ENCODE results near the gene SKI.
"Not testable (repeated sequence)": the region's sequence is repeated elsewhere in the genome, so short reads cannot be mapped to it uniquely, and the experiment has no call there.

SKI gene

DNA sequence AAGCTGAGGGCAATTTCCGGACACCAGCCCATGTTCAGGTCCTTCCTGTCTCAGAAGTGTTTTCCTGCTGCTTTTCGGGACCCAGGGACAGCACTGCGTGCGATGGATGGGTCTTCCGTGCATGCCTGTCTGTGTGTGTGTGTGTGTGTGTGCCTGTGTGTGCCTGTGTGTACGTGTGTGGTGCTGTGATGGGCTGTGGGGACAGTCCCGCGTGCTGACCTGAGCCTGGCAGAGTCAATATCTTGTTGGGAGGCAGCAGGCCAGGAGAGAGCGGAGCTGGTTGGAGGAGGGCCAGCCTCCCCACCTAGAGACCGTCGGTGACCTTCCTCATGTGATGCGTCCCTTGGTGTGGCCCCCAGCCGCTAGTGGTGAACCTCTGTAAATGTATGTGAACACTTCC lies 13.7 kb downstream of the SKI start:
- Histone ChIP-seq H3K9ac (ENCODE audit: low read length) (no peak overlapping the region), H3K4me3 (ENCODE audit: low read depth in 1 of 2, low read length in 2 of 2) (no peak overlapping the region), H3K9me3 (ENCODE audit: low read length) (no peaks in the 10 kb centered on the region), H3K36me3 (ENCODE audit: insufficient read depth, low read length) (peaks cover 9% of the 10 kb centered on the region), H3K27ac (ENCODE audit: low read depth, low read length) (no peak overlapping the region), H3K27me3 (ENCODE audit: control insufficient read depth in 1 of 2, insufficient read depth in 2 of 2, low read length in 2 of 2) (no peaks in the 10 kb centered on the region), H3K4me1 (ENCODE audit: insufficient read depth, low read length) (peaks cover 78% of the 10 kb centered on the region)

DNA sequence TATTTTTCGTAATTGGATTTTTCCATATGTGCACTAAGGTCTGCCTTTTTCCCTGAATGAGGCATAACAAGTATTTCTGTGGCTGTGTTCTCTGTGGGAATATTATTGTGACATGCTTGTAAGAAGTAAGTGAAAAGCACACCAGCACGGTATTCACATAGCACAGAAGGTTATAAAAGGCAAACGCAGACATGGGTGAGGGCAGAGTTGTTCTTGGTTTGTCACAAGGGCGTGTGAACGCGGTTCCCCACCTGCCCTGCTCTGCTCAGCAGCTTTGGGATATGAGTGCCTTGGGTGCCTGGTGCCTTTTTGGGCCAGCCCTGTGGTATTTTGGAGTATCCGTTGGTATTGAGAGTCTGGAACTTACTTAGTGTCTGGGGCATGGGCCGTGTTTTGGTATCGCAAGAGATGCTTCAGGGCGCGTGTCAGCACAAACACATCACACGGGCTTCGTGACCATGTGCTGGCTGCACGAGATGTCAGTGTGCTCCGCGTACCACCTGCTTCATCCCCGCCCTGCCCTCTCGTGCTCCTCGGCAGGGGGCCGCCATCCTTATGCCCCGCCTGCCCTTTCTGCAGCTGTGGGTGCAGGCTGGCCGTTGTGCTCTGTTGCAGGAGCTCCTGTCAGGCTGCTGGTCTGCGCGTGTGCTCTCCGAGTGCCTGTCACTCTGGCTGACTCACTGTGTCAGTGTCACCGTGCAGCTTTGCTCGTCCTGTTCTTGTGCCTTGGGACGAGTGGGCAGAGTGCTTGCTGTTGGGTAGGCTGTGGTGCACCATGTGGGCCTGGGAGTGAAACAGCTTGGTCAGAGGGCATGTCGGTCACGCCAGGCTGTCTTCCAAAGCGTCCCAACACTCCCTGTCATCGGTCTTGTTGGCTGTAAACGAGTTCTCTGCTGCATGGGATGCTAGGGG lies 15.0 kb downstream of the SKI start:
- Histone ChIP-seq H3K9ac (ENCODE audit: low read length) (no peak overlapping the region), H3K4me3 (ENCODE audit: low read depth in 1 of 2, low read length in 2 of 2) (no peak overlapping the region), H3K27ac (ENCODE audit: low read depth, low read length) (no peak overlapping the region), H3K27me3 (ENCODE audit: control insufficient read depth in 1 of 2, insufficient read depth in 2 of 2, low read length in 2 of 2) (no peaks in the 10 kb centered on the region), H3K9me3 (ENCODE audit: low read length) (no peaks in the 10 kb centered on the region), H3K4me1 (ENCODE audit: insufficient read depth, low read length) (peaks cover 78% of the 10 kb centered on the region), H3K36me3 (ENCODE audit: insufficient read depth, low read length) (peaks cover 9% of the 10 kb centered on the region)

DNA sequence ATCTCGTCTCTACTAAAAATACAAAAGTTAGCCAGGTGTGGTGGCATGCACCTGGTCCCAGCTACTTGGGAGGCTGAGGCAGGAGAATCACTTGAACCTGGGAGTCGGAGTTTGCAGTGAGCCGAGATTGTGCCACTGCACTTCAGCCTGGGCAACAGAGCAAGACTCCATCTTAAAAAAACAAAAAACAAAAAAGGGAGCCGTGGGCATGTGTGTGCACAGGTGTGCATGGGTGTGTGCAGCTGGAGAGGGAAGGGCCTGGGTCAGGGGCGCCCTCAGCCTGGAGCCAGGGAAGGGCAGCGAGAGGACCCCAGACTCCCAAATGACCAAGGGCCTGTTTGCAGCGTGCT lies 18.9 kb downstream of the SKI start:
- not testable (repeated sequence) for H3K9ac ChIP-seq (ENCODE audit: low read length); H3K4me3 ChIP-seq (ENCODE audit: low read depth in 1 of 2, low read length in 2 of 2); H3K9me3 ChIP-seq (ENCODE audit: low read length); H3K27ac ChIP-seq (ENCODE audit: low read depth, low read length); H3K36me3 ChIP-seq (ENCODE audit: insufficient read depth, low read length); H3K27me3 ChIP-seq (ENCODE audit: control insufficient read depth in 1 of 2, insufficient read depth in 2 of 2, low read length in 2 of 2)
- peaks cover 78% of the 10 kb centered on the region for H3K4me1 ChIP-seq (ENCODE audit: insufficient read depth, low read length)

DNA sequence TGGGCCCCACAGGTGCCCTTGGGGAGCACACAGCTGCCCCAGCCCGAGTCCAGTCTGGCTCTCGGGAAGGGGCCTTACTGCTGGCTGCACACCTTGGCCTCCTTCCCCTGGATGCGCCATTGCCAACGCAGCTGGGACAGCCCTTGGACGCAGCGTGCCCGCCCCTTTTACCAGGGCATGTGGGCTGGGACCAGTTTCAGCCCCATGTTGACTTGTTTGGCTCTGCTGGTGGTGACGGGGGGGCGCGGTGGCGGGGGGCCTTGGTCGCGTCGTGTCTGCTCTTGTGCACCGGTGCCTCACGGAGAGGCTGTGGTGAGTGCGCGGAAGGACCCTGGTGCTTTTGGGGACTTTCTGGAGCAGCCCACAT lies 19.6 kb downstream of the SKI start:
- peak overlapping the region in 1 of 2 donors; percentile 9 for H3K4me3 ChIP-seq (ENCODE audit: low read depth in 1 of 2, low read length in 2 of 2)
- no peak overlapping the region for H3K9ac ChIP-seq (ENCODE audit: low read length)
- no peak overlapping the region for H3K27ac ChIP-seq (ENCODE audit: low read depth, low read length)
- no peaks in the 10 kb centered on the region for H3K27me3 ChIP-seq (ENCODE audit: control insufficient read depth in 1 of 2, insufficient read depth in 2 of 2, low read length in 2 of 2)
- no peaks in the 10 kb centered on the region for H3K9me3 ChIP-seq (ENCODE audit: low read length)
- no peaks in the 10 kb centered on the region for H3K36me3 ChIP-seq (ENCODE audit: insufficient read depth, low read length)
- peaks cover 78% of the 10 kb centered on the region for H3K4me1 ChIP-seq (ENCODE audit: insufficient read depth, low read length)

DNA sequence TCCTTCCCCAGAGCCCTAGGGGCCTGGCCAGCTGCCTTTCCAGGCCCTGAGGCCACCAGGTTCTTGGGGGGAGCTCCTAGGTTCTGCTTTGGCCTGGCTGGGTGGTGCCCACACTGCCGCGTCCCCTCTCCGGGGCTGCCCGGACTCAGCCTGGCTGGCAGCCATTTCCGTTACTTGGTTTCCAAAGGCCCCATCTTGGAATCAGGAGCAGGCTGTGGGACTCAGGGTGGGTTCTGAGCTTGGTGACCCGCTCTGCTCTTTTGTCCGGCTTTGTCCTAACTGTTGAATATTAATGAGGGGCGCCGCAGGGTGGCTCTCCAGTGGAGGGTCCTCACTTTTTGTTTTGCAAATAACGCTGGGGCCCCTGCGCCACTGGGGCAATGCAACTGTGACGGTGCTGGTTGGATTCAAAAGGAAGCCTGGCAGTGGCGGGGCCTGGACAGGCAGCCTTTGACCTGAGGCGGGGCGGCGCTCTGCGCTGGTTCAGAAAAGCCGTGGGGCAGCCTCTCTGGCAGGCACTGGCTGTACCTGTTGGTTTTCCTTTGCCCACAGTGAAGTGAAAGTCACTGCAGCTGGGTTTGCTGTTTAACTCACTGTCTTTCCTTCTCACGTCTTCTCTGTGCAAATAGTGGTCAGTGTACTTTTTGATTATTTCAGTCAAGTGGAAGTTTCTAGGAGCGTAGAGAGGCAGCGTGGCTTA lies 20.2 kb downstream of the SKI start:
- Histone ChIP-seq H3K4me3 (ENCODE audit: low read depth in 1 of 2, low read length in 2 of 2) (peak overlapping the region in 1 of 2 donors; percentile 9), H3K36me3 (ENCODE audit: insufficient read depth, low read length) (peaks cover 1% of the 10 kb centered on the region), H3K9me3 (ENCODE audit: low read length) (no peaks in the 10 kb centered on the region), H3K4me1 (ENCODE audit: insufficient read depth, low read length) (peaks cover 72% of the 10 kb centered on the region), H3K27ac (ENCODE audit: low read depth, low read length) (no peak overlapping the region), H3K9ac (ENCODE audit: low read length) (no peak overlapping the region), H3K27me3 (ENCODE audit: control insufficient read depth in 1 of 2, insufficient read depth in 2 of 2, low read length in 2 of 2) (no peaks in the 10 kb centered on the region)

DNA sequence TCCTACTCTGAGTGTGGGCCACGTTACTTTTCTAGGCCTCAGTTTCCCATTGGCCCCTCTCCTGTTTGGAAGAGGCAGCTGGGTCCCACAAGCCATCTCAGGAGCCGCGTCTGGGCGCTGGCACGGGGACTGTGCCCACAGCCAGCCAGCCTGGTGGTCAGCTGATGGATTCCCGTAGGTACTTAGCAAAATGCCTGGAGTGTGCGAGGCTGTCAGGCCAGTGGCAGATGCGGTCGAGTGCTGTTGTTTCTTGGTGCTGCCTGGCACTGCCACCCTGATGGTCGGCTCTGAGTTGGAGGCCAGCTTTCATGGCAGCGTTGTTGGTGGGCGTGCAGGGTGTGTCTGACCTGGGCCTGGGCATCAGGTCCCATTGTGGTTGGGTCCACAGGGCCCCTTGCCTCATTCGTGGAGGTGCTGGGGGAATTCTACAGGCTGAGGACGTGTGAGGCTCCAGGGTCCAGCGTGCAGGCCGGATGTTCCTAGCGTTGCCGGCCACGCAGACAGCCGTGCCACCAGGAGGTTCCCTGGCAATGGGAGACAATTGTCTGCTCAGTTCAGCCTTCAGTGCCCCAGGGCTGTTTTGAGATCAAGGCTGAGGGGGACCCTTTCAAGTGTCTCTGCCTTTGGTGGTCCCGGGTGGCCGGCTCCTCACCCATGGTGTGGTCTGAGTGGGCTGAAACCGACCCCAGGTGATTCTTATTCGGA lies 20.9 kb downstream of the SKI start:
- H3K27me3 ChIP-seq (ENCODE audit: control insufficient read depth in 1 of 2, insufficient read depth in 2 of 2, low read length in 2 of 2): no peaks in the 10 kb centered on the region
- H3K9ac ChIP-seq (ENCODE audit: low read length): no peak overlapping the region
- no peak overlapping the region for H3K4me3 ChIP-seq (ENCODE audit: low read depth in 1 of 2, low read length in 2 of 2)
- H3K36me3 ChIP-seq (ENCODE audit: insufficient read depth, low read length): peaks cover 4% of the 10 kb centered on the region
- peaks cover 69% of the 10 kb centered on the region for H3K4me1 ChIP-seq (ENCODE audit: insufficient read depth, low read length)
- no peaks in the 10 kb centered on the region for H3K9me3 ChIP-seq (ENCODE audit: low read length)
- H3K27ac ChIP-seq (ENCODE audit: low read depth, low read length): peak overlapping the region; percentile 70

DNA sequence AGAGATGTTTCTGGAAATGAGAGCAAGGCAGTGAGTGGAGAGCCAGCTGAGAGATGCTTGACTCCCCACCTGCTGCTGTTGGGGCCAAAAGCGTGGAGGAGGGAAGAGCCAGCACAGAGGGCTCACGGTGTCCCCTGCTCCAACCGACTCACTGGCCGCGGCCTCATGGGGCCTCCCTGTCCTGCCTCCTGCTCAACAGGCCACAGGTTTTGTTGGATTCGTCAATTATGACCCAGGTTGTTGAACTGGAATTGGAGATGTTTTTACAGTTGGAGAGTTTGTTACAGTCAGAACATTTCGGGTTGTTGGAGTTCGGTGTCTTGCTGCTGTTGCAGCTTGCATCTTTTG lies 21.4 kb downstream of the SKI start:
- Histone ChIP-seq H3K27me3 (ENCODE audit: control insufficient read depth in 1 of 2, insufficient read depth in 2 of 2, low read length in 2 of 2) (no peaks in the 10 kb centered on the region), H3K9ac (ENCODE audit: low read length) (no peak overlapping the region), H3K36me3 (ENCODE audit: insufficient read depth, low read length) (peaks cover 4% of the 10 kb centered on the region), H3K4me1 (ENCODE audit: insufficient read depth, low read length) (peaks cover 74% of the 10 kb centered on the region), H3K4me3 (ENCODE audit: low read depth in 1 of 2, low read length in 2 of 2) (no peak overlapping the region), H3K9me3 (ENCODE audit: low read length) (no peaks in the 10 kb centered on the region), H3K27ac (ENCODE audit: low read depth, low read length) (peak overlapping the region; percentile 70)

DNA sequence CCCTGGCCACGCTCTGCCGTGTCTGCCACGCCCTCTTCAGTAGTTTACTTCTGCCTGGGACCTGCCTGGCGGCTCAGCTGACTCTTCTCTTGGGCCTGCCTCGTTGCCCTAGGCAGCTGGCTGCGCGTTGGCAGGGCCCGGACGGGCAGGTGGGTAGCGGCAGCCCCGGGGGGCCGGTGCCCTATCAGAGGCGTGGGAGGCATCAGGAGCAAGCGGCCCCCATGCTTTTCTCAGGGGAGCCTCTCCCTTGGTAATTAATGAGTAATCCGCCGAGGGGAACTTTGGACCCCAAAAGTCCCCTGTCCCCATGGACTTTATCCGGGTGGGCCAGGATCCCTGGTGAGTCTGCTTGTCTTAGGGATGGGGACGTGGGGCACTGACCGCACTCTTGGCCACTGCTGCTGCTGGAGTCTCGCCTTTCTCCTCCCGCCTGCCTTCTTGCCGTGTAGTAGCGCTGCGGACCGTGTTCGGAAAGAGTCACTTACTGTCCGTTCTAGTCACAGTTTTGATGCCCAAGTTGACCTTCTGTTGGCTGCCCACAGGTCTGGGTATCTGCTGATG lies 22.7 kb downstream of the SKI start:
- no peaks in the 10 kb centered on the region for H3K27me3 ChIP-seq (ENCODE audit: control insufficient read depth in 1 of 2, insufficient read depth in 2 of 2, low read length in 2 of 2)
- no peak overlapping the region for H3K27ac ChIP-seq (ENCODE audit: low read depth, low read length)
- H3K9ac ChIP-seq (ENCODE audit: low read length): no peak overlapping the region
- no peak overlapping the region for H3K4me3 ChIP-seq (ENCODE audit: low read depth in 1 of 2, low read length in 2 of 2)
- H3K4me1 ChIP-seq (ENCODE audit: insufficient read depth, low read length): peaks cover 81% of the 10 kb centered on the region
- peaks cover 4% of the 10 kb centered on the region for H3K36me3 ChIP-seq (ENCODE audit: insufficient read depth, low read length)
- H3K9me3 ChIP-seq (ENCODE audit: low read length): no peaks in the 10 kb centered on the region

DNA sequence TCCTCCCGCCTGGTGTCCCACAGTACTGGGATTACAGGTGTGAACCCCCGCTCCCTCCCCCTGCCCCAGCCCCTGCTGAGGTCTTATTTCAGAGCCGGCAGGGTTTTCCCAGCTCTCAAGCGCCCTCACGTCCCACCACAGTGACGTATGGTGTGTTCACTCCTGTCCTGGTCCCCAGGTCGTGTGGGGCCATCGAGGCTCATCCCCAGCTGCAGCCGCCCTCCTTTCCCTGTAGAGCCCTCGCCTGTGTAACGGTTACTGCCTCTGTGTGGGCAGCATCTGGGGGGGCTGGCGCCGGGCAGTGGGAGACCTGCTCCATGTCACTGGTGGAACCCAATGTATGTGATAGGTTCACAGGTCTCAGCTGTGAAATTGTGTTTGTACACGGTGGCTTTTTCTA lies 23.2 kb downstream of the SKI start:
- no peaks in the 10 kb centered on the region for H3K27me3 ChIP-seq (ENCODE audit: control insufficient read depth in 1 of 2, insufficient read depth in 2 of 2, low read length in 2 of 2)
- no peak overlapping the region for H3K9ac ChIP-seq (ENCODE audit: low read length)
- peak overlapping the region in 1 of 2 donors; percentile 6 for H3K4me3 ChIP-seq (ENCODE audit: low read depth in 1 of 2, low read length in 2 of 2)
- peaks cover 4% of the 10 kb centered on the region for H3K36me3 ChIP-seq (ENCODE audit: insufficient read depth, low read length)
- H3K27ac ChIP-seq (ENCODE audit: low read depth, low read length): no peak overlapping the region
- H3K4me1 ChIP-seq (ENCODE audit: insufficient read depth, low read length): peaks cover 81% of the 10 kb centered on the region
- no peaks in the 10 kb centered on the region for H3K9me3 ChIP-seq (ENCODE audit: low read length)

DNA sequence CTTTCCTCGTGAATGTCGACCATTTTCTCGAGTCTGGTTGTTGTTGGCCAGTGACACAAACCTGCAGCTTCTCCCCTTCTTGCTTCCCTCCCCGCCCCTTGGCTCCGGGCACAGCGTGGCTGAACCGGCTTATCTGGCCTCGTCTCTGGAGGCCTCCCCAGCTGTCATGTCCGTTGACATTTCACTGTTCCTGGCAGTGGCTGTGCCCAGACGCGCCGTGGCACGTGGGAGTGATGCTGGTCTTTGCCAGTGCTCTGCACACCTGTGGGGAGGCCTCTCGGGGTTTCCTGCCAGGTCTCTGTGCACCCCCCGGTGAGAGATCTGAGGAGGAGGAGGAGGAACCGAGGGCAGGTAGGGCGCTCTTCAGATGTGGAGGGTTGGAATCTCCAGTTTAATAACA lies 23.7 kb downstream of the SKI start:
- Histone ChIP-seq H3K27me3 (ENCODE audit: control insufficient read depth in 1 of 2, insufficient read depth in 2 of 2, low read length in 2 of 2) (no peaks in the 10 kb centered on the region), H3K9ac (ENCODE audit: low read length) (no peak overlapping the region), H3K36me3 (ENCODE audit: insufficient read depth, low read length) (peaks cover 4% of the 10 kb centered on the region), H3K4me1 (ENCODE audit: insufficient read depth, low read length) (peaks cover 81% of the 10 kb centered on the region), H3K27ac (ENCODE audit: low read depth, low read length) (no peak overlapping the region), H3K9me3 (ENCODE audit: low read length) (no peaks in the 10 kb centered on the region), H3K4me3 (ENCODE audit: low read depth in 1 of 2, low read length in 2 of 2) (peak overlapping the region in 1 of 2 donors; percentile 6)

DNA sequence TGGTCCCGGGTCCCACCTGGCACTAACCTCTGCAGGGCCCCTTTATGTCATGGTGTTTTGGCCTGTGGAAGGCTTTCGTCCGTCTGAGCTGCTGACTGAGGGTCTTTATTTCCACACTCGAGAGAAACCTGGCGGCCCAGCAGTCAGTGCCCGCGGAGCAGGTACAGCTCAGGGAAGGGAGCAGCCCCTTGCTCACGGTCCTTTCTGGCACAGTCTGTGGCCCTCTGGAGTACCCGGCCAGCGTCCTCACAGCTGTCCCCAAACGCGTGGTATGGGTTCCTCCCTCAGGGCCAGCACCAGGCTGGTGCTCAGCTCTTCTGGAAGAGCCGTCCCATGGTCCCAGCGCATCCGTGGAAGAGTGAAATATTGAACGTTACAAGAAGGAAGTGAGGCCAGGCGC lies 24.3 kb downstream of the SKI start:
- H3K9me3 ChIP-seq (ENCODE audit: low read length): no peaks in the 10 kb centered on the region
- H3K4me3 ChIP-seq (ENCODE audit: low read depth in 1 of 2, low read length in 2 of 2): no peak overlapping the region
- H3K4me1 ChIP-seq (ENCODE audit: insufficient read depth, low read length): peaks cover 82% of the 10 kb centered on the region
- peak overlapping the region; percentile 12 for H3K27ac ChIP-seq (ENCODE audit: low read depth, low read length)
- H3K36me3 ChIP-seq (ENCODE audit: insufficient read depth, low read length): peaks cover 4% of the 10 kb centered on the region
- H3K27me3 ChIP-seq (ENCODE audit: control insufficient read depth in 1 of 2, insufficient read depth in 2 of 2, low read length in 2 of 2): no peaks in the 10 kb centered on the region
- no peak overlapping the region for H3K9ac ChIP-seq (ENCODE audit: low read length)
